GM18526 (cell line): ENCODE measurements around the gene USP24.

ENCODE experiments used
- POLR2A ChIP-seq: IDR thresholded peaks from 3 replicates; pipeline ENCODE4 v1.6.1; 2011; ENCODE audit not compliant: insufficient read length; ENCODE audit errors: extremely low read depth

The USP24 gene

GRCh38 chr1:55053265-55053954 is 161.8 kb downstream of the USP24 start:
- no peak for TF ChIP-seq POLR2A

GRCh38 chr1:55052221-55053142 is 162.7 kb downstream of the USP24 start:
- no peak for TF ChIP-seq POLR2A

- TF ChIP-seq POLR2A, result no peak
Measured at GRCh38 chr1:55051621-55052020, 163.5 kb downstream of the USP24 start.

GRCh38 chr1:55051169-55051568 is 164.0 kb downstream of the USP24 start:
- no peak for TF ChIP-seq POLR2A

- no peak for TF ChIP-seq POLR2A
Measured at GRCh38 chr1:55050283-55050682, 164.9 kb downstream of the USP24 start.

- no peak for TF ChIP-seq POLR2A
Measured at GRCh38 chr1:55049914-55050278, 165.3 kb downstream of the USP24 start.

- no peak for TF ChIP-seq POLR2A
Measured at GRCh38 chr1:55049271-55049913, 165.8 kb downstream of the USP24 start.

- no peak for TF ChIP-seq POLR2A
Measured at GRCh38 chr1:55048453-55049270, 166.5 kb downstream of the USP24 start.

GRCh38 chr1:55047611-55048010 is 167.6 kb downstream of the USP24 start:
- TF ChIP-seq POLR2A, result no peak

GRCh38 chr1:55046871-55047270 is 168.3 kb downstream of the USP24 start:
- TF ChIP-seq POLR2A, result no peak

- no peak for TF ChIP-seq POLR2A
Measured at GRCh38 chr1:55045430-55045829, 169.7 kb downstream of the USP24 start.

GRCh38 chr1:55044617-55045397 is 170.4 kb downstream of the USP24 start:
- no peak for TF ChIP-seq POLR2A

- TF ChIP-seq POLR2A, result no peak
Measured at GRCh38 chr1:55043726-55044125, 171.4 kb downstream of the USP24 start.

GRCh38 chr1:55043011-55043410 is 172.2 kb downstream of the USP24 start:
- TF ChIP-seq POLR2A, result no peak

- no peak for TF ChIP-seq POLR2A
Measured at GRCh38 chr1:55041613-55042012, 173.6 kb downstream of the USP24 start.
